OCI-LY7 (cell line): ENCODE measurements around the gene MORN1. TPM values are rescaled to one million over a fixed set of nuclear protein-coding genes. Genes with fewer than 3 reads are reported as not detected.

Experiments used
- BruUV-seq: library from RNA; stranded (reverse); fragments of 400-500 nt; replicated peaks from 2 replicates; lab custom pipeline; 2021; lab: Mats Ljungman, UMichigan
- CTCF ChIA-PET: fragments of 300-600 bp; sonication (Branson Sonifier 250); formaldehyde crosslinking; loops from one replicate; lab custom pipeline; 2022; ENCODE audit warnings: antibody characterized with exemption; ENCODE audit not compliant: unreplicated experiment; lab: Charles Lee
- POLR2A ChIA-PET: fragments of 300-600 bp; sonication (Branson Sonifier 250); formaldehyde crosslinking; loops from one replicate; lab custom pipeline; 2022; ENCODE audit warnings: antibody characterized with exemption; lab: Charles Lee
- DNase-seq: peaks from one replicate; pipeline ENCODE4 v3.0.0-alpha.2; 2015; ENCODE audit warnings: low spot score
- H2AFZ ChIP-seq: fragments of 200-600 bp; sonication (generic), shearing (Covaris generic); 2 replicates; pipeline ENCODE4 v1.6.1; 2014; ENCODE audit warnings: mild to moderate bottlenecking, antibody characterized with exemption, low read length, moderate library complexity
- H3K27ac ChIP-seq: fragments of 200-600 bp; sonication (generic); 2 replicates; pipeline ENCODE4 v1.5.1; 2014; ENCODE audit warnings: mixed run types, low read depth, mild to moderate bottlenecking, moderate library complexity, low read length, inconsistent platforms; ENCODE audit not compliant: poor library complexity, severe bottlenecking
- H3K36me3 ChIP-seq: fragments of 200-600 bp; sonication (generic); 2 replicates; pipeline ENCODE4 v1.6.1; 2014; ENCODE audit warnings: mild to moderate bottlenecking, antibody characterized with exemption, low read length, moderate library complexity, mixed read lengths; ENCODE audit not compliant: insufficient read depth
- H3K4me1 ChIP-seq: fragments of 200-600 bp; sonication (generic); 2 replicates; pipeline ENCODE4 v1.5.1; 2014; ENCODE audit warnings: mild to moderate bottlenecking, low read length; ENCODE audit not compliant: insufficient read depth, poor library complexity, severe bottlenecking
- H3K4me2 ChIP-seq: fragments of 200-600 bp; sonication (generic); 2 replicates; pipeline ENCODE4 v1.6.1; 2014; ENCODE audit warnings: mild to moderate bottlenecking, low read length
- H3K4me3 ChIP-seq: fragments of 200-600 bp; sonication (generic); 2 replicates; pipeline ENCODE4 v1.5.1; 2014; ENCODE audit warnings: mild to moderate bottlenecking, low read depth, low read length; ENCODE audit not compliant: poor library complexity, severe bottlenecking
- H3K79me2 ChIP-seq: fragments of 200-600 bp; sonication (generic); 2 replicates; pipeline ENCODE4 v1.6.1; 2016; ENCODE audit warnings: low read depth, mild to moderate bottlenecking, low read length, moderate library complexity, mixed read lengths; ENCODE audit not compliant: insufficient read depth
- H3K9me2 ChIP-seq: fragments of 200-600 bp; sonication (generic); 2 replicates; pipeline ENCODE4 v1.6.1; 2016; ENCODE audit warnings: mild to moderate bottlenecking, low read length, mixed read lengths; ENCODE audit not compliant: insufficient read depth
- H3K9me3 ChIP-seq: fragments of 200-600 bp; sonication (generic); 2 replicates; pipeline ENCODE4 v1.6.1; 2014; ENCODE audit warnings: mild to moderate bottlenecking, mixed run types, low read length, mixed read lengths
- H4K20me1 ChIP-seq: fragments of 200-600 bp; sonication (generic); 2 replicates; pipeline ENCODE4 v1.6.1; 2014; ENCODE audit warnings: mild to moderate bottlenecking, antibody characterized with exemption, low read length, moderate library complexity, mixed read lengths; ENCODE audit not compliant: insufficient read depth
- CTCF ChIP-seq: fragments of 200-600 bp; sonication (generic); conservative IDR thresholded peaks from 2 replicates; pipeline ENCODE4 v1.5.1; 2014; ENCODE audit warnings: mild to moderate bottlenecking, antibody characterized with exemption, low read length, moderate library complexity, mixed read lengths
- EZH2phosphoT487 ChIP-seq: fragments of 200-600 bp; sonication (generic); IDR thresholded peaks from 2 replicates; pipeline ENCODE4 v1.6.1; 2018; ENCODE audit warnings: low read depth, borderline replicate concordance, mild to moderate bottlenecking, mixed run types, antibody characterized with exemption, low read length, moderate library complexity, mixed read lengths
- intact Hi-C: fragments of 100-400 bp; cut with micrococcal nuclease; formaldehyde crosslinking; loops from one replicate; pipeline ENCODE4 v1.10.0; 2022; ENCODE audit not compliant: unreplicated experiment
- total RNA-seq, 2 experiments: library from RNA; depleted of rRNA in 1 of 2; stranded (reverse); fragments of >200 nt in 1 of 2; shearing (Covaris generic) in 1 of 2; gene quantifications; 2 replicates each; pipeline ENCODE4 v1.2.3, GENCODE V29; 2014 to 2022

The MORN1 gene
- total RNA-seq, 2 experiments from 2014 or later = 13.1 to 29.7 TPM

GRCh38 chr1:2299131-2299627 is 92.2 kb downstream of the MORN1 start:
- TF ChIP-seq EZH2phosphoT487 (no peak), CTCF (no peak)
- H3K9me2 ChIP-seq = no peaks in the 10 kb centered on the region
- CTCF ChIA-PET = no interaction called here
- H2AFZ ChIP-seq = no peak overlapping the region
- H3K9me3 ChIP-seq = no peaks in the 10 kb centered on the region
- H3K4me1 ChIP-seq = peaks cover 26% of the 10 kb centered on the region
- no TSS peak for BruUV-seq
- DNase-seq = no peak
- H3K36me3 ChIP-seq = no peaks in the 10 kb centered on the region
- intact Hi-C loops = no loop called here
- no peaks in the 10 kb centered on the region for H3K79me2 ChIP-seq
- no peaks in the 10 kb centered on the region for H4K20me1 ChIP-seq
- POLR2A ChIA-PET = no interaction called here
- no peak overlapping the region for H3K4me3 ChIP-seq
- H3K4me2 ChIP-seq = 0 out of 2 replicates have a peak overlapping the region, but pooled peaks have one; percentile 96
- H3K27ac ChIP-seq = no peak overlapping the region

GRCh38 chr1:2298685-2299084 is 92.7 kb downstream of the MORN1 start:
- ChIA-PET CTCF (no interaction called here), POLR2A (no interaction called here)
- no peak for DNase-seq
- intact Hi-C loops = no loop called here
- BruUV-seq = no TSS peak
- no peak overlapping the region for H3K27ac ChIP-seq
- H3K4me3 ChIP-seq = no peak overlapping the region
- H3K79me2 ChIP-seq = no peaks in the 10 kb centered on the region
- H3K9me3 ChIP-seq = no peaks in the 10 kb centered on the region
- peaks cover 26% of the 10 kb centered on the region for H3K4me1 ChIP-seq
- no peak overlapping the region for H3K4me2 ChIP-seq
- H2AFZ ChIP-seq = no peak overlapping the region
- no peaks in the 10 kb centered on the region for H3K36me3 ChIP-seq
- no peaks in the 10 kb centered on the region for H4K20me1 ChIP-seq
- TF ChIP-seq CTCF (no peak), EZH2phosphoT487 (no peak)
- H3K9me2 ChIP-seq = no peaks in the 10 kb centered on the region

GRCh38 chr1:2297246-2298011 is 93.9 kb downstream of the MORN1 start:
- no peak for TF ChIP-seq CTCF
- no peak for TF ChIP-seq EZH2phosphoT487
- no peak for DNase-seq
- BruUV-seq = no TSS peak
- Histone ChIP-seq H3K4me1 (peaks cover 26% of the 10 kb centered on the region), H3K9me3 (no peaks in the 10 kb centered on the region), H3K9me2 (no peaks in the 10 kb centered on the region), H3K79me2 (no peaks in the 10 kb centered on the region), H4K20me1 (no peaks in the 10 kb centered on the region), H3K27ac (no peak overlapping the region), H3K4me2 (no peak overlapping the region), H3K4me3 (no peak overlapping the region), H2AFZ (no peak overlapping the region), H3K36me3 (no peaks in the 10 kb centered on the region)
- intact Hi-C loops = no loop called here
- ChIA-PET POLR2A (no interaction called here), CTCF (no interaction called here)
